Neural crest cell (in vitro differentiated cells): ENCODE results near the gene TSPAN15. TPM values are rescaled to one million over a fixed set of nuclear protein-coding genes. Genes with fewer than 3 reads are reported as not detected.

Experiments used
- DNase-seq: peaks from one replicate; pipeline ENCODE4 v3.0.0; 2021; ENCODE audit warnings: low read depth, mixed read lengths, low spot score
- H3K27ac Mint-ChIP-seq: one replicate; pipeline ENCODE4 v1.8.0; 2021; ENCODE audit warnings: mild to moderate bottlenecking, mixed read lengths; ENCODE audit not compliant: unreplicated experiment
- H3K27me3 Mint-ChIP-seq: 2 replicates; pipeline ENCODE4 v1.8.0; 2021; ENCODE audit warnings: low read depth, mild to moderate bottlenecking, mixed read lengths
- H3K36me3 Mint-ChIP-seq: 2 replicates; pipeline ENCODE4 v1.8.0; 2021; ENCODE audit warnings: low read depth, mild to moderate bottlenecking, mixed read lengths
- H3K4me1 Mint-ChIP-seq: 2 replicates; pipeline ENCODE4 v1.8.0; 2021; ENCODE audit warnings: mixed read lengths
- H3K4me3 Mint-ChIP-seq: one replicate; pipeline ENCODE4 v1.8.0; 2021; ENCODE audit warnings: mild to moderate bottlenecking, mixed read lengths
- H3K9me3 Mint-ChIP-seq: 2 replicates; pipeline ENCODE4 v1.8.0; 2021; ENCODE audit warnings: mixed read lengths
- total RNA-seq: library from RNA; stranded (reverse); gene quantifications from 2 replicates; pipeline ENCODE4 v1.2.1, GENCODE V29; 2021
- TF ChIP-seq, protein P1 (sequence below): fragments of 200-600 bp; sonication (generic); conservative IDR thresholded peaks from 2 replicates; pipeline ENCODE4 v1.5.0; 2021; ENCODE audit warnings: antibody characterized with exemption, mild to moderate bottlenecking

The TSPAN15 gene
- total RNA-seq, 1 donor from 2014 or later = 12.3 TPM

DNA sequence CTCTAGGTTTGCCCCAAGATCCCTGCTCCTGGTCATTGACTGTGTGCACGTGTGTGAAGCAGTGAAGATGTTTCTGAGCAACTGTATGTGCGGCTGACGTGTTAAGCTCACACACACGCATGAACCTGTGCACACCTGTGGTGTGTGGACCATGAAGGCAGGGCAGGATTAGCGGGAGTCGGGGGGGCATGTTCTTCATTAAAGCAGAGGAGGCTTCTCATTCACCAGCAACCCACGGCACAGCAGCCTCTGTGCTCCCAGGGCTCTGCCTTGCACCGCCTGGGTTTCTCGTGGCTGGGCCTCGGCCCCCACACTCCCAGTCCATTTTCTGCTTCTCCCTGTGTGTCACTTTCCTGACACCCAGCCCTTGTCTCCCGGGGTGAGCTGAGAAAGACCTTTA is 33.7 kb upstream of the TSPAN15 start:
- H3K9me3 Mint-ChIP-seq = no peaks in the 10 kb centered on the region
- H3K27ac Mint-ChIP-seq = no peak overlapping the region
- peaks cover 10% of the 10 kb centered on the region for H3K4me1 Mint-ChIP-seq
- TF ChIP-seq, protein P1, sequence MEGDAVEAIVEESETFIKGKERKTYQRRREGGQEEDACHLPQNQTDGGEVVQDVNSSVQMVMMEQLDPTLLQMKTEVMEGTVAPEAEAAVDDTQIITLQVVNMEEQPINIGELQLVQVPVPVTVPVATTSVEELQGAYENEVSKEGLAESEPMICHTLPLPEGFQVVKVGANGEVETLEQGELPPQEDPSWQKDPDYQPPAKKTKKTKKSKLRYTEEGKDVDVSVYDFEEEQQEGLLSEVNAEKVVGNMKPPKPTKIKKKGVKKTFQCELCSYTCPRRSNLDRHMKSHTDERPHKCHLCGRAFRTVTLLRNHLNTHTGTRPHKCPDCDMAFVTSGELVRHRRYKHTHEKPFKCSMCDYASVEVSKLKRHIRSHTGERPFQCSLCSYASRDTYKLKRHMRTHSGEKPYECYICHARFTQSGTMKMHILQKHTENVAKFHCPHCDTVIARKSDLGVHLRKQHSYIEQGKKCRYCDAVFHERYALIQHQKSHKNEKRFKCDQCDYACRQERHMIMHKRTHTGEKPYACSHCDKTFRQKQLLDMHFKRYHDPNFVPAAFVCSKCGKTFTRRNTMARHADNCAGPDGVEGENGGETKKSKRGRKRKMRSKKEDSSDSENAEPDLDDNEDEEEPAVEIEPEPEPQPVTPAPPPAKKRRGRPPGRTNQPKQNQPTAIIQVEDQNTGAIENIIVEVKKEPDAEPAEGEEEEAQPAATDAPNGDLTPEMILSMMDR = no peak
- no peaks in the 10 kb centered on the region for H3K36me3 Mint-ChIP-seq
- no peak for DNase-seq
- H3K4me3 Mint-ChIP-seq = no peak overlapping the region
- H3K27me3 Mint-ChIP-seq = peaks cover 3% of the 10 kb centered on the region

DNA sequence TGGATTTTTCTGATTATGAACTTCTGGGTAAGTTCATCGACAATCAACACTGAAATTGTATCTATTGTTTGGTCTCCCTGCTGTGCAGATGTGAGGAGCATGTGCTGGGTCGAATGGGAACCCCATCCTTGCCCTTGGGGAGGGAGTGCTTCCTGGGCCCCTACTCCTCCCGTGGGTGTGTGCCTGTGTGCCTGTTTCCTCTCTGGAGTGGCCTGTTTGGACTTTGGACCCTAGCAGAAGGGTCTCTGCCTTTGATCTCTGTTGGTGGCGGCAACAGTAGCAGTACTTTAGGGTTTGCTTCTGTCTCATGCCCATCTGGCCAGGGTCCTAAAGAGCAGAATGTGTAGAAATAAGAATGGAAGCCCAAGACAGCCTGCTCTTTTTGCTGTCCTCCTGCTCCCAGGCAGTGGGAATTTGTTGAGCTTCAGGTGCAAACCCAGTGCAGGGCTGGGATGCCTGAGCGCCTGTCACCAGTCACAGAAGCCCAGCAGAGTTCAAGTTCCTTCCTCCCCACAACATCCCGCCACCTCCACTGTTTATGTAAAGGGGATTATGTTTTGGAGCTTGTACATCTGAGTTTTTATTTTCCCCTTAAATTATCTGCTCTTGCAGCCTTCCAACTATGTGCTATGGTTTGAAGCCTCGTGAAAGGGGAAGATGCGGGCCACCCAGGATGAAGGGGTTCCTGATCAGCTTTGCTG is 33.1 kb upstream of the TSPAN15 start:
- DNase-seq = no peak
- Mint-ChIP-seq H3K27ac (no peak overlapping the region), H3K36me3 (no peaks in the 10 kb centered on the region), H3K4me3 (no peak overlapping the region), H3K4me1 (peaks cover 8% of the 10 kb centered on the region), H3K27me3 (peaks cover 3% of the 10 kb centered on the region), H3K9me3 (no peaks in the 10 kb centered on the region)
- TF ChIP-seq, protein P1 = no peak

DNA sequence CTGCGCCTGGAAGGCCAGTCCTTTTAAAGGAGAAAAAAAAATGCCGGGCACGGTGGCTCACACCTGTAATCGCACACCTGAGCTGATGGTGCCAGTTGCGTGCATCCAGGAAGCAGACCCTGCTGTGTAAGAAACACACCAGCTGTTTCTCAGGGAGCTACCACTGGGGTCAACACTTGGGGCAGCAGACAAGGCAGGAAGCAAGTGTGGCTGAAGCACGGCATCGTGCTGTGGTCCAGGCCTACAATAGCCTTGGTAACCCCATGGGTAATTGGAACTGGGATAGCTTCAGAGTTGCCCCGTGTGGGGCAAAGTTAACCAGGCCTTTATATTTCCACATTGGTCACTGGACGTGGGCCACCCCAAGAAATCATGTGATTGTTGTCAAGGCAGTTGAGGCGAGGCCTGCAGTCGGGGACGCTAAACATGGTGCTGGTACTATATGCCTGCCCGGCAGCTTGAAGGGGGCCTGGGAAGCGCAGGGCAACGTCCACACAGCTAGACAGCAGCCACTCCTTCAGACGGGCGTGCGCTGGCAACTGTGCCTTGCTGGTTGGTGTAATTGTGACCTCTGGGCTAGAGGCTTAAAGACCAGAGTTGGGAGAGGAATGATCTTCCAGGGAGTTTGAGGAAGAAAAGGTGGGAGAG is 32.0 kb upstream of the TSPAN15 start:
- TF ChIP-seq, protein P1 = no peak
- Mint-ChIP-seq H3K4me1 (peaks cover 7% of the 10 kb centered on the region), H3K9me3 (no peaks in the 10 kb centered on the region), H3K4me3 (no peak overlapping the region), H3K27me3 (peaks cover 3% of the 10 kb centered on the region), H3K27ac (no peak overlapping the region), H3K36me3 (no peaks in the 10 kb centered on the region)
- no peak for DNase-seq

DNA sequence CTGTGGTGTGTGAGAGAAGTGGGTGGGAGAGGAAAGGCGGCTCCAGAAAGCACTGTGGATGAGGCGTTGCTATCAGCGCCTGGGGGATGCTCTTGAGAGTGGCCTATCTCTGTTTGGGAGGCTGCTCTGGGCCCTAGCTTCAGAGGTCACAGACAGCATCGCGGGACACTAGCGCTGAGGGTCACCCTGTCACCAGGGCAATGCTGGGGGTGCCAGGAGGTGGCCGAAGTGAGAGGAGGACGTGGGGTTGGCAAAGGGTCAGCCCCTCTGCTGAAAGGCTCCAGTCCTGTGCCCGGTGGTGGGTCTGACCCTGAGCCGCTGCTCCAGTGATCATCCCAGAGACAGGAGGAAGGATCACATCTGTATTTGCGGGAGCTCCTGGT is 31.5 kb upstream of the TSPAN15 start:
- Mint-ChIP-seq H3K4me3 (no peak overlapping the region), H3K4me1 (peaks cover 7% of the 10 kb centered on the region), H3K27me3 (peaks cover 3% of the 10 kb centered on the region), H3K27ac (no peak overlapping the region), H3K9me3 (no peaks in the 10 kb centered on the region), H3K36me3 (no peaks in the 10 kb centered on the region)
- TF ChIP-seq, protein P1 = no peak
- DNase-seq = no peak

DNA sequence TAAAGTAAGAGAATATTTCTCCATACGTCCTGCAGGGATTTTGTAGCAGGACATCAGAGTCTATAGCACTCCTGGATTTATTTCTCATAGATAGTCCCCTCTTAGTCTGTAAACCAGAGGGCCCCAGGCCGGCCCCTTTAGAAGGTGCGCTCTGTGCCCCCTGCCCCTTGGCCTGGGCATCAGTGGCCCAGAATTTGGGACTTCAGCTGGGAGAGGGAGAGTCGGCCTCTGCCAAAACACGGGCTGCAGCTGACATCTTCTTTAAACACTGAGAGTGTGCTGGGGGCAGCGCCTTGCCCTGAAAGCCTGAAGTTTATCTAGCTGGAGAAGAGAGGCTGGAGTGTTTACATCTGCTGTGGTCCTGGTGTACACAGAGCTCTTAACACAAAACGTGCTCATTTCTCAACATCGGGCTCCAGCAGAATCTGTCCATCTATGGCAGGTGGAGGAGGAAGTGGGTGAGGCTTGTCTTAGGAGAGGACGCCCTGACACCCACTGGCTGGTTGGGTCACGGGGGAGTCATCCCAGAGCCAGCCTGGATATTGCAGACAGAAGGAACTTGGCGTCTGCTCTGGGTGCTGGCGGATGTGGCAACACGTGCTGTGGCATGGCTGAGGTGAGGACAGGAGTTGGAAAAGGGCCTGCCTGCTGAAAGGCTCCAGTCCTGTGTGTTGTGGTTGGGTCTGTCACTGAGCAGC is 29.5 kb upstream of the TSPAN15 start:
- H3K27me3 Mint-ChIP-seq = peaks cover 3% of the 10 kb centered on the region
- H3K36me3 Mint-ChIP-seq = no peaks in the 10 kb centered on the region
- DNase-seq = no peak
- no peak overlapping the region for H3K4me3 Mint-ChIP-seq
- H3K9me3 Mint-ChIP-seq = no peaks in the 10 kb centered on the region
- H3K27ac Mint-ChIP-seq = no peak overlapping the region
- TF ChIP-seq, protein P1 = no peak
- H3K4me1 Mint-ChIP-seq = peaks cover 7% of the 10 kb centered on the region
